ENCODE measurements around the gene PSMD8.
"Not testable (repeated sequence)": the region's sequence is repeated elsewhere in the genome, so short reads cannot be mapped to it uniquely, and the experiment has no call there.

GRCh38 chr19:38427035-38427677 is 52.8 kb downstream of the PSMD8 start:
- not testable (repeated sequence) for TF ChIP-seq CTCF (IDR thresholded peaks at IDR 0.05); ZFX (IDR thresholded peaks at IDR 0.05; ENCODE audit: borderline replicate concordance)

Data from 22Rv1 (cell line).